Karpas-422 (cell line): ENCODE results near the gene KIAA0825. TPM values are rescaled to one million over a fixed set of nuclear protein-coding genes. Genes with fewer than 3 reads are reported as not detected.

ENCODE experiments used
- DNase-seq: peaks from one replicate; pipeline ENCODE4 v3.0.0-alpha.2; 2015
- H2AFZ ChIP-seq: fragments of 200-600 bp; sonication (generic); 2 replicates; pipeline ENCODE4 v1.6.1; 2014; ENCODE audit warnings: antibody characterized with exemption, low read length, mixed read lengths
- H3K27ac ChIP-seq: fragments of 200-600 bp; sonication (generic); 2 replicates; pipeline ENCODE4 v1.5.1; 2014; ENCODE audit warnings: mild to moderate bottlenecking, low read length, moderate library complexity
- H3K27me3 ChIP-seq: fragments of 200-600 bp; sonication (generic); 2 replicates; pipeline ENCODE4 v1.6.1; 2014; ENCODE audit warnings: low read length, mixed read lengths
- H3K36me3 ChIP-seq: fragments of 200-600 bp; sonication (generic); 2 replicates; pipeline ENCODE4 v1.6.1; 2014; ENCODE audit warnings: low read length, mixed read lengths; ENCODE audit not compliant: insufficient read depth
- H3K4me1 ChIP-seq: fragments of 200-600 bp; sonication (generic); 2 replicates; pipeline ENCODE4 v1.6.1; 2014; ENCODE audit warnings: mild to moderate bottlenecking, low read length, mixed read lengths
- H3K4me2 ChIP-seq: fragments of 200-600 bp; sonication (generic); 2 replicates; pipeline ENCODE4 v1.6.1; 2014; ENCODE audit warnings: low read length, low read depth, mild to moderate bottlenecking; ENCODE audit not compliant: poor library complexity, severe bottlenecking
- H3K4me3 ChIP-seq: fragments of 200-600 bp; sonication (generic); 2 replicates; pipeline ENCODE4 v1.5.1; 2014; ENCODE audit warnings: mild to moderate bottlenecking, antibody characterized with exemption, low read length, mixed read lengths
- H3K79me2 ChIP-seq: fragments of 200-600 bp; sonication (generic); 2 replicates; pipeline ENCODE4 v1.6.1; 2014; ENCODE audit warnings: mild to moderate bottlenecking, low read length, mixed read lengths
- H3K9ac ChIP-seq: fragments of 200-600 bp; sonication (generic); 2 replicates; pipeline ENCODE4 v1.6.0; 2014; ENCODE audit warnings: low read length
- H3K9me2 ChIP-seq: fragments of 200-600 bp; sonication (generic), shearing (Covaris generic); replicated peaks from 2 replicates; pipeline ENCODE4 v1.6.0; 2014; ENCODE audit warnings: mild to moderate bottlenecking, low read length, moderate library complexity; ENCODE audit not compliant: insufficient read depth
- H3K9me3 ChIP-seq: fragments of 300-700, 200-600 bp; sonication (generic); 2 replicates; pipeline ENCODE4 v1.6.1; 2014; ENCODE audit warnings: low read length, mixed read lengths
- H4K20me1 ChIP-seq: fragments of 200-600 bp; sonication (generic); 2 replicates; pipeline ENCODE4 v1.6.1; 2014; ENCODE audit warnings: mild to moderate bottlenecking, antibody characterized with exemption, low read length, low read depth; ENCODE audit not compliant: insufficient read depth
- total RNA-seq: library from RNA; depleted of rRNA; stranded (reverse); fragments of >200 nt; shearing (Covaris generic); gene quantifications from 2 replicates; pipeline ENCODE4 v1.2.3, GENCODE V29; 2014; ENCODE audit warnings: low replicate concordance

KIAA0825 gene
- total RNA-seq, 1 experiment from 2014 or later, result 2.0 TPM

DNA sequence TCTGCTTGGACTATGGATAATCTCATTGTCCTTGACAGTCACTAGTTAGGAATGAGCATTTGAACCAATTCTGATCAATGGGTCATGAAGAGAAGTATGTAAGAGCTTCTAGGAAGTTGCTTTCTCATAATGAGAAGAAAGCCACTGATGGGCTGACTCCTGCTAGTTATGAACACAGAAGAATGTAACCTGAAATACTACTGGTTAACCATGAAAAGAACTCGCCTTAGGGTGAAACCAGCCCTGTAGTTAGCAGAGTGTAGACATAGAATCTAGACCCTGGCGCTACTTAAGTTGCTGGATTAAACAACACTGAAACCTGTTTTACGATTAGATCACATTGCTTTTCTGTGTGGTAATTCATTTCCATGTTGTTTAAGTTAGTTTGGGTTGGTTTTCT is 26.6 kb upstream of the KIAA0825 start:
- Histone ChIP-seq H3K79me2 (peaks cover 70% of the 10 kb centered on the region), H3K36me3 (peaks cover 35% of the 10 kb centered on the region), H3K27me3 (no peaks in the 10 kb centered on the region), H3K4me1 (no peaks in the 10 kb centered on the region), H2AFZ (no peak overlapping the region), H4K20me1 (no peaks in the 10 kb centered on the region), H3K9me3 (peaks cover 2% of the 10 kb centered on the region), H3K27ac (no peak overlapping the region), H3K9me2 (no peaks in the 10 kb centered on the region), H3K4me2 (no peak overlapping the region), H3K4me3 (no peak overlapping the region), H3K9ac (no peak overlapping the region)
- DNase-seq, result no peak

DNA sequence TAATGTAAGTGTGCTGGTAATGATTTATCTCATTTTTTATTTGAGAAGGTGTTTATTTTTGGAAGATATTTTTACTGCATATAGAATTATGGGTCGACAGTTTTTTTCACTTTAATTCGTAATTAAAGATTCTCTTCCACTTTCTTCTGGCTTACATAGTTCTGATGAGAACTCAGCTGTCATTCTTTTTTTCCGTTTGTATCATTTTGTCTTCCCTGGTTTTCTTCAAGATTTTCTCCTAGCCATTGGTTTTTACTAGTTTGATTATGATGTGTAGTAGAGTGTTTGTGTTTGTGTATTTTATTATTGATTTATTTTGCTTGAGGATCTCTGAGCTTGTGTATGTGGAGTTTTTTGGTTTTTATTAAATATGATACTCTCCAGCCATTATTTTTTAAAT is 21.8 kb upstream of the KIAA0825 start:
- no peaks in the 10 kb centered on the region for H3K27me3 ChIP-seq
- peaks cover 12% of the 10 kb centered on the region for H3K9me3 ChIP-seq
- H3K4me2 ChIP-seq, result no peak overlapping the region
- no peak overlapping the region for H3K27ac ChIP-seq
- H3K9ac ChIP-seq, result no peak overlapping the region
- H3K79me2 ChIP-seq, result peaks cover 89% of the 10 kb centered on the region
- DNase-seq, result no peak
- H4K20me1 ChIP-seq, result no peaks in the 10 kb centered on the region
- H3K4me3 ChIP-seq, result no peak overlapping the region
- no peaks in the 10 kb centered on the region for H3K9me2 ChIP-seq
- peaks cover 46% of the 10 kb centered on the region for H3K36me3 ChIP-seq
- no peak overlapping the region for H2AFZ ChIP-seq
- no peaks in the 10 kb centered on the region for H3K4me1 ChIP-seq

DNA sequence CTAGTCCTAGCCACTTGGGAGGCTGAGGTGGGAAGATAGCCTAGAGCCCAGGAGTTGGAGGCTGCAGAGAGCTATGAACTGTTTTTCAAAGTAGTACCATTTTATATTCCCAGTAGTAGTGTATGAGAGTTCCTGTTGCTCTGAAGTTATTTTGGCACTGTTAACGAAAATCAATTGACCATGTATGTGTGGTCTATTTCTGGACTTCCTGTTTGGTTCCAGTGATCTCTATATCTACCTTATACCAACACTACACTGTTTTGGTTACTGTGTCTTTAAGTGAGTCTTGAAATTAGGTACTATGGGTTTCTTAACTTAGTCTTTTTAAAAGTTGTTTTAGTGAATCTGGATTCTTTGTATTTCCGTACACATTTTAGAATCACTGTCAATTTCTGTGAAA is 13.6 kb upstream of the KIAA0825 start:
- H3K4me2 ChIP-seq, result no peak overlapping the region
- H3K9me3 ChIP-seq, result peaks cover 8% of the 10 kb centered on the region; the same call in 1 of the 2 replicates
- H3K27me3 ChIP-seq, result no peaks in the 10 kb centered on the region
- peaks cover 77% of the 10 kb centered on the region for H3K79me2 ChIP-seq
- no peak overlapping the region for H3K27ac ChIP-seq
- no peak overlapping the region for H3K9ac ChIP-seq
- H3K9me2 ChIP-seq, result no peaks in the 10 kb centered on the region
- peaks cover 61% of the 10 kb centered on the region for H3K36me3 ChIP-seq
- DNase-seq, result no peak
- H2AFZ ChIP-seq, result no peak overlapping the region
- H4K20me1 ChIP-seq, result no peaks in the 10 kb centered on the region
- H3K4me1 ChIP-seq, result no peaks in the 10 kb centered on the region
- H3K4me3 ChIP-seq, result no peak overlapping the region

DNA sequence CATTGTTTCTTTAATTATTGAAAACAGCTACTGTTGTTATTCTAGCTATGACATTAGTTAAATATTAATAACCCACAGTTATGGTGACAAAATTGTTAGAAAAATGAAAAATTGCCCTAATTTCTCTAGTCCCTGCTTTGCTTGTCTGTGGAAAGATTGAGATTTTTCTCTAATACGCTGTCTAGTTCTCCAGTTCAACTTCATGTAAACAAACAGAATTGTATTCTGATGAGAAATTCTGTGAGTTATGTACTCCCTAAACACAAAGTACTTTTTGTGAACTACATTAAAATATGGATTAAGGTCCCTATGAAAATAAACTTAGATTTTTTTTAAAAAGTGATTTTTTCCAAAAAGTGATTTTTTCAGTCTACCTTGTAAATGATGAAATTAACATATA is 8.8 kb upstream of the KIAA0825 start:
- Histone ChIP-seq H3K79me2 (peaks cover 78% of the 10 kb centered on the region), H3K9me3 (no peaks in the 10 kb centered on the region)
- DNase-seq, result no peak

DNA sequence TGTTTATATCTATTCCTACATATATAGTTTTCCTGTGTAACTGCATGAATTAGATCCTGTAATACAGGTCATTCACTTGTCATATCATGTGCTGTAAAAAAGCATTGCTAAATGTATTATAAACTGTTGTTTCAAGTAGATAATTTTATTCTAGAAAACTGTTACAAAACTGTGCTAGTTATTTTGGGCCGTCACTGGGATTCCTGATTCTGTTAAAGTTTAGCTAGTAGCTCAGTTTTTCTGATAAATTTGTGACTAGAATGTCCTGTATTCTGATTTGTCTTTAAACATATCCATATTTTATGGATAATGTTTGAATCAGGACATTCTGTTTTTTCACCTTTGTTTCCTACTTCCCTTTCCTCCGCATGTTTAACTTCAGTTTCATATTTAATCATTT is 5.5 kb upstream of the KIAA0825 start:
- no peak for DNase-seq
- H3K36me3 ChIP-seq, result no peaks in the 10 kb centered on the region
- no peaks in the 10 kb centered on the region for H3K9me3 ChIP-seq
- H3K4me3 ChIP-seq, result no peak overlapping the region
- H3K79me2 ChIP-seq, result peaks cover 87% of the 10 kb centered on the region
- no peak overlapping the region for H2AFZ ChIP-seq
- no peak overlapping the region for H3K9ac ChIP-seq
- peaks cover 53% of the 10 kb centered on the region for H3K4me1 ChIP-seq
- no peaks in the 10 kb centered on the region for H4K20me1 ChIP-seq
- H3K9me2 ChIP-seq, result no peaks in the 10 kb centered on the region
- no peaks in the 10 kb centered on the region for H3K27me3 ChIP-seq
- no peak overlapping the region for H3K27ac ChIP-seq
- H3K4me2 ChIP-seq, result peak overlapping the region; percentile 40

More for the DNA sequence above, 8.8 kb upstream of the KIAA0825 start:
- no peak overlapping the region for H3K9ac ChIP-seq
- no peaks in the 10 kb centered on the region for H3K27me3 ChIP-seq
- H3K4me2 ChIP-seq, result no peak overlapping the region
- no peak overlapping the region for H3K27ac ChIP-seq
- no peak overlapping the region for H2AFZ ChIP-seq
- H3K4me3 ChIP-seq, result no peak overlapping the region
- peaks cover 23% of the 10 kb centered on the region for H3K4me1 ChIP-seq
- peaks cover 27% of the 10 kb centered on the region for H3K36me3 ChIP-seq
- H4K20me1 ChIP-seq, result no peaks in the 10 kb centered on the region
- H3K9me2 ChIP-seq, result no peaks in the 10 kb centered on the region

DNA sequence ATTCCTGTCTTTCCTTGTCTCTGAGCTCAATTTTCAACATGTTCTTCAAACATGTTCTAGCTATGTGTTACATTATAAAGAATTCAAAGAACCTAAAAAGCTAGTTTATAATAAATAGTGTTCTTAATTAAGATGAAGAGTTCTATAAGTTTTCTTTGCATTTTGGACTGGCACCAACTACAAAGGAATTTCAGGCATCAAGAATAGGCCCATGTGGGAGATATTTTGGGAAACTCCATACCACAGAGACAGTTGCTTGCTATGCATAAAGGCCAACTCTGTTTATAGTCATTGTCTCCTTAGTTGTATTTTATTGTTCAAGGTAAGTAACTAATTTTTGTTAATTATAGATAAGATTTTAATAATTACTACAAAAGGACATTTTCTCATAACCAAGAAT is 4.6 kb upstream of the KIAA0825 start:
- no peak overlapping the region for H3K4me3 ChIP-seq
- no peak overlapping the region for H3K9ac ChIP-seq
- no peak overlapping the region for H2AFZ ChIP-seq
- no peaks in the 10 kb centered on the region for H3K9me2 ChIP-seq
- H3K4me2 ChIP-seq, result peak overlapping the region; percentile 20
- no peaks in the 10 kb centered on the region for H3K27me3 ChIP-seq
- no peaks in the 10 kb centered on the region for H3K36me3 ChIP-seq
- DNase-seq, result no peak
- H4K20me1 ChIP-seq, result no peaks in the 10 kb centered on the region
- peaks cover 88% of the 10 kb centered on the region for H3K79me2 ChIP-seq
- peaks cover 53% of the 10 kb centered on the region for H3K4me1 ChIP-seq
- H3K9me3 ChIP-seq, result no peaks in the 10 kb centered on the region
- H3K27ac ChIP-seq, result no peak overlapping the region

DNA sequence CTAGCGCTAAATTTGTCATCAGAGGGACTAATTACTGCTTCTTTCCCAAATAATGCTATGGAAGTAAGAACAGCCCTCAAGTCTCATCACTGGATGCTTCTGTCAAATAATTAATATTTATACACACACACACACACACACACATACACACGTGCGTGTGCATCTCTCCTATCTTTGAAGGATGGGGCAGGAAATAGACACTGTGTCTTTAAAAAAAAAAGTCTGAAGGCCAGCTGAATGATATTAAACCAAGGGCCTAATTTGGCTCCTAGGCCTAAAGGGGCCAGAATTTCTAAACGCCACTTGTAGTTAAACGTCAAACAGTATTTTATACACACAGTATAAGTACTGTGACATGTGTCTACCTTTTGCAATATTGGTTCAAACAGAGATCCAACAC is 3.4 kb upstream of the KIAA0825 start:
- peak; percentile 51 for DNase-seq
- Histone ChIP-seq H3K9ac (peak overlapping the region; percentile 45), H2AFZ (no peak overlapping the region), H4K20me1 (no peaks in the 10 kb centered on the region), H3K4me1 (peaks cover 62% of the 10 kb centered on the region), H3K9me3 (no peaks in the 10 kb centered on the region), H3K79me2 (peaks cover 81% of the 10 kb centered on the region), H3K9me2 (no peaks in the 10 kb centered on the region), H3K4me2 (peak overlapping the region; percentile 99), H3K4me3 (peak overlapping the region; percentile 2; the same call in 1 of the 2 replicates), H3K36me3 (no peaks in the 10 kb centered on the region), H3K27me3 (no peaks in the 10 kb centered on the region), H3K27ac (peak overlapping the region; percentile 48)

DNA sequence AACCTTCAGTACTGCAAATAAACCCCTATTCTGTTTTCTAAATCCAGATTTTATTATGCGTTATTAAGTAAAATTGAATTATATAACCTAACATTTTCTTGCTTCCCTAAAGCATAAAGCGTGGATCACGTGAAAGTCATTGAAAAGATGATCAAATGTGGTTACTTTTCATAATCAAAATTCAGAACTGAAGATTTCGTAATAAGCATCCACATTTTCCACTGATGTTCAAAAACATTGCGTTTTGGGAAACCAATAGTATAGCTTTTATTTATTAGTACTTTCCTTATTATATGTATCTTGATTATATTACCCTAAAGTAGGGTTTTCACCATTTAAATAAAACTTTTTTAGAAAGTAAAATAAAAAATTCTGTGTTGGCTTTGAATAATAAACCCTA is 1.9 kb upstream of the KIAA0825 start:
- Histone ChIP-seq H3K36me3 (no peaks in the 10 kb centered on the region), H4K20me1 (no peaks in the 10 kb centered on the region), H2AFZ (no peak overlapping the region), H3K4me3 (peak overlapping the region; percentile 94), H3K27ac (no peak overlapping the region), H3K27me3 (no peaks in the 10 kb centered on the region), H3K9me2 (no peaks in the 10 kb centered on the region), H3K4me1 (peaks cover 56% of the 10 kb centered on the region), H3K4me2 (peak overlapping the region; percentile 99), H3K9ac (peak overlapping the region; percentile 89; the same call in 1 of the 2 replicates), H3K79me2 (peaks cover 69% of the 10 kb centered on the region), H3K9me3 (no peaks in the 10 kb centered on the region)
- no peak for DNase-seq
